GM20000 (cell line): Measurements from ENCODE around the gene PAFAH1B1.

ENCODE experiments used
- DNase-seq: peaks from one replicate; pipeline ENCODE4 v3.0.0; 2012; ENCODE audit warnings: low spot score
- TF ChIP-seq, protein P1 (sequence below): IDR thresholded peaks from 2 replicates; pipeline ENCODE4 v1.5.1; 2012; ENCODE audit warnings: mild to moderate bottlenecking, control low read depth; ENCODE audit errors: extremely low read depth, missing control alignments

PAFAH1B1 gene

DNA sequence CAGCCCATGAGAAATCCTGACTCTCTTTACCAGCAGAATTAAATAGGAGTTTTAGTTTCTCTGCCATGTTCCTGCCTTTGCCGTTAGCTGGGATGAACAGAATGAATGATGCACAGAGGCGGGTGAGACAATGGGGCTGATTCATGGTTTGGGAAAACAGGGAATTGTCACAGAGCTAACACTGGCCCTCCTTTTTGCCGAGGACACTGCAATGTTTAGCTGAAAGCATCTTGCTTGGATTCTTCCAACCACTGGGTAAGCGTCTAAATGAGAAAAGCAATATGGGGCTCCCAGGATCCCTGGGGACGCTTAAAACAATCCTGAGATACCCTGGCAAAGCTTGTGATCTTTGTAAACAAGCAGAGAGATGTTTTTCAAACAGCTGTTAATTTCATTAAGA is 12.8 kb upstream of the PAFAH1B1 start:
- TF ChIP-seq, protein P1, sequence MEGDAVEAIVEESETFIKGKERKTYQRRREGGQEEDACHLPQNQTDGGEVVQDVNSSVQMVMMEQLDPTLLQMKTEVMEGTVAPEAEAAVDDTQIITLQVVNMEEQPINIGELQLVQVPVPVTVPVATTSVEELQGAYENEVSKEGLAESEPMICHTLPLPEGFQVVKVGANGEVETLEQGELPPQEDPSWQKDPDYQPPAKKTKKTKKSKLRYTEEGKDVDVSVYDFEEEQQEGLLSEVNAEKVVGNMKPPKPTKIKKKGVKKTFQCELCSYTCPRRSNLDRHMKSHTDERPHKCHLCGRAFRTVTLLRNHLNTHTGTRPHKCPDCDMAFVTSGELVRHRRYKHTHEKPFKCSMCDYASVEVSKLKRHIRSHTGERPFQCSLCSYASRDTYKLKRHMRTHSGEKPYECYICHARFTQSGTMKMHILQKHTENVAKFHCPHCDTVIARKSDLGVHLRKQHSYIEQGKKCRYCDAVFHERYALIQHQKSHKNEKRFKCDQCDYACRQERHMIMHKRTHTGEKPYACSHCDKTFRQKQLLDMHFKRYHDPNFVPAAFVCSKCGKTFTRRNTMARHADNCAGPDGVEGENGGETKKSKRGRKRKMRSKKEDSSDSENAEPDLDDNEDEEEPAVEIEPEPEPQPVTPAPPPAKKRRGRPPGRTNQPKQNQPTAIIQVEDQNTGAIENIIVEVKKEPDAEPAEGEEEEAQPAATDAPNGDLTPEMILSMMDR: no peak
- DNase-seq: no peak

DNA sequence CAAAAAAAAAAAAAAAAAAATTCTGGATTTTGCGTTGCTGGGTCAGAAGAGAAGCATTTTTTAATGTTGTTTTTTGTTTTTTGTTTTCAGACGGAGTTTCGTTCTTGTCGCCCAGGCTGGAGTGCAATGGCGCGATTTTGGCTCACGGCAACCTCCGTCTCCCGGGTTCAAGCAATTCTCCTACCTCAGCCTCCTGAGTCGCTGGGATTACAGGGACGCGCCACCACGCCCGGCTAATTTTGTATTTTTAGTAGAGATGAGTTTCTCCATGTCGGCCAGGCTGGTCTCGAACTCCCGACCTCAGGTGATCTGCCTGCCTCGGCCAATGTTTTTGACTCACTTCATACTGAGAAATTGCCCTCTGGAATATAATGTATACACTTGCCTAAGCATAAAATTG is 11.0 kb upstream of the PAFAH1B1 start:
- TF ChIP-seq, protein P1: no peak

DNA sequence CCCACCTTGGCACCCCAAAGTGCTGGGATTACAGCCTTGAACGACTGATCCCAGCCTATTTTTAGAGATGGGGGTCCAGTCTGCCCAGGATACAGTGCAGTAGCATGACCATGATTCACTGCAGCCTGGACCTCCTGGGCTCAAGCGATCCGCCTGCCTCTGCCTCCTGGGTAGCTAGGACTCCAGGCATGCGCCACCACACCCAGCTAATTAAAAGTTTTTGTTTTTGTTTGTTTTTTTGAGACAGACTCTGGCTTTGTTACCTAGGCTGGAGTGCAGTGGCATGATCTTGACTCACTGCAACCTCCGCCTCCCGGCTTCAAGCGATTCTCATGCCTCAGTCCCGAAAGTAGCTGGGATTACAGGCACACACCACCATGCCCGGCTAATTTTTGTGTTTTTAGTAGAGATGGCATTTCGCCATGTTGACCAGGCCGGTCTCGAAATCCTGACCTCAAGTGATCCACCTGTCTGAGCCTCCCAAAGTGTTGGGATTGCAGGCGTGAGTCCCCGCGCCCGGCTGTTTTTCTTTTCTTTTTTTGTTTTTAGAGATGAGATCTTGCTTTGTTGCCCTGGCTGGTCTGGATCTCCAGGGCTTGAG is 2.3 kb upstream of the PAFAH1B1 start:
- TF ChIP-seq, protein P1: no peak
- no peak for DNase-seq

More for the DNA sequence above, 11.0 kb upstream of the PAFAH1B1 start:
- no peak for DNase-seq

DNA sequence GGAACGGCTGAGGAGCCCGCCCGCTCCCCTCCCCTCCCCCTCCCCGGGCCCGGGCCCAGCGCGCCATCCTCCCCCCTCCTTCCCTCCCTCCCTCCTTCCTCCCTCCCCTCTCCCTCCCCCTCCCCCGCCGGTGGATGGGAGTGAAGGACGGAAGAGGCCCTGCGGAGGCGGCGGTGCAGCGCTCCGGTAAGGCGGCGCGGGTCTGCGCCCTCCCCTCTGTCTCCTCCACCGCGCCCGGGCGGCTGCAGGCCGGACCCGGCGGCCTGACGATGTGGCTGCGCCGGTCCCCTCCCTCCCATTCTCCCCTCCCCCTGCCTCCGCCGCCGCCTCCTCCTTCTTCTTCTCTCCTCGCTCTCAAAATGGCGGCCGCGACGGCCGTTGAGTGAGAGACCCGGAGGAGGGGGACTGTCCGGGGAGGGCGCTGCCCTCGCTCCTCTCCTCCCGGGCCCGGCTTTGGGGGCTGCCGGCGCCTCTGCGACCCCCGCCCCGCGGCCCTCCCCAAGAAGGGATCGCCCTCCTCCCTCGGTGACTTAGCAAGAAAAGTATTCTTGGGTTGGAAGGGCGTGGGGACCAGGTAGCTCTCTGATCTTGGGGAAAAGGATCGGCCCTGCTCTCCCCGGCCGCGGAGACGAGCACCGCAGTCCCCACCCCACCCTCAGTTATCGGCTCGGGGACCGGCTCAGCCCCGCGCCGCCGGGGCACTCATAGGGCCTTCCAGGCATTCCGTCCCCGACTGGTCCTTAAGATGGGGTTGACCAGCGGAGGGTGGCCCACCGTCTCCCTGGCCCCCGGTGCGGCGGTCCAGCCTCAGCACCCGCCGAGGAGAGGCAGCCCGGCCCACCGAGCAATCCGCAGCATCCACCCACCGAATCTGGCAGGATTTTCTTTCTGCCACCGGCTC is 617 bp downstream of the PAFAH1B1 start:
- peak; percentile 87 for DNase-seq
- TF ChIP-seq, protein P1: no peak

DNA sequence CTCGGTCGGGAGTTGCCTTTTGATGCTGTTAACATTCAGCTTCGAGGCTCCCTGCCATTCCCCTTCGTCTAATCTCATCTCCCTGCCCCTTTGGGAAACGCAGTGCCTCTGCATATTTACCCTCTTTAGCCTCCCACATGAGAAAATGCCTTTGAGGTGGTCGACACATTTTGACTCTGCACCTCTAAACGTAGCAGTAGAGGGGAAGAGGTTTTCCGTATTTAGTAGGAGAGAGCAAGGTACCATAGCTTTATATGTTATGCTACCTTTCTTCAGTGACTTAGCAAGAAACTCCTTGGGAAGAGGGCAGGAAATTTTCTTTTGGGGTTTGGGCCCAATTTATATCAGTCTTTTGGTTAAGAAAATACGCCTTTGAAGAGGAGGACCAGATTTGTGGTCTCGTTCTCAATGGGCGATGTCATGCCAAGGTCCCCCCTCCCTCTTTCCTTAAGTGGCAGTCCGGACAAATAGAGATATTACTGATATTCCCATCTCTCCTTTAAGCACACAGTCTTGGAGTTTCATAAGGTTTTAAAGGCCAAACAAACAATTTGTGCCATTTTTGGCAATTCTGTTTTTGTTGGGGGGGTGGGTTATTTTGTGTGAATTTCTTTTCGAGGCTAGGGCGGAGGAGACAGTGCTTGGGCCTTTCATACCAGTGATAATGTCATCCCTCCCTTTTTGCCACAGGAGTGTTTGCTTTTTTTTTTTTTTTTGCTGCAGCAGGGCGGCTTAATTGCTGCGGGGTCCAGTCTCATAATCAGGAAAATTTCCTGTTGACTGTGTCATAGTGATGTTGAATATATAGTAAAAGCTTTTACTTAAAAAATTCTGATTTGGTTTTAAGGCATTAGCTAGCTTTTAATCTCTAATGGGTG is 1.5 kb downstream of the PAFAH1B1 start:
- DNase-seq: no peak
- TF ChIP-seq, protein P1: no peak

DNA sequence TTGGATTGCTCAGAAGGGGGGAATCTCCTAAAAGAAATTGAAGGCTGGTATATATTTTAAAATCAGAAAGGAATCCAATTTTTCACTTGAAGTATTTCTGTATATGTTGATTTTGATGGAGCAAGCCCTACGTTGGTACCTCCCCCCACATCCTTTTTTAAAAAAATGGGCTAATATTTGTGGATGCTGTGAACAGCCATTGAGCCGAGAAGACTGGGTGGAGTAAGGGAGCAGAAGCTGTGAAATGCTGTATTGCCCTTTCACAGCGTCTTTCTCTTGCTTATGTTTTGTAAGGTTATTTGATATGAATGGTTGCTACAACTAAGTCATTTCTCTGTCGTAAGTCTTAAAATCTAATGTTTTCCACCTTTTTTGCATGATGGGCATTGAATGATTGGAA is 2.3 kb downstream of the PAFAH1B1 start:
- no peak for DNase-seq
- TF ChIP-seq, protein P1: no peak

DNA sequence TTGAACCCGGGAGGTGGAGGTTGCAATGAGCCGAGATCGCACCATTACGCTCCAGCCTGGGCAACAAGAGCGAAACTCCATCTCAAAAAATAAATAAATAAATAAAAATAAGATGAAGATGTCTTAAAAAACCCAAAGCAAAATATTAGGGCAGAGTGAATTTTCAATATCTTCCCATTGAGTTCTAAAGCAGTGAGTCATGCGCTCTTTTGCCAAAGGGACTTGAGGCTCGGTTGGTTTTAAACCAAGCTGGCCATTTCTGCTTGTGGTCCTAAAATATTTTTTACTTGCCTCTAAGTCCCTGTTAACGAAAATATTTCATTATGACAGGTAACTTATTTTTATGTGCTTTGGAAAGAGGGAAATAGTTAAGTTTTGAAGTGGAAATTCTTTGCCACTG is 4.7 kb downstream of the PAFAH1B1 start:
- TF ChIP-seq, protein P1: no peak
- DNase-seq: no peak
